B cell (primary cell): ENCODE results near the gene TRIM62. TPM values are rescaled to one million over a fixed set of nuclear protein-coding genes. Genes with fewer than 3 reads are reported as not detected.

Experiments
- ATAC-seq: fragments of 200-7000 bp; cut with Tn5 transposase; one replicate; pipeline ENCODE4 v1.10.0; 2021; ENCODE audit warnings: low read depth, mild to moderate bottlenecking, moderate number of reproducible peaks, moderate library complexity
- CTCF ChIA-PET: fragments of 350-600 bp; sonication (Branson Sonifier 250); formaldehyde crosslinking; loops from one replicate; lab custom pipeline; 2021; ENCODE audit warnings: antibody characterized with exemption, inconsistent platforms; lab: Charles Lee
- POLR2A ChIA-PET: fragments of 350-600 bp; sonication (Branson Sonifier 250); formaldehyde crosslinking; loops from one replicate; lab custom pipeline; 2021; ENCODE audit warnings: antibody characterized with exemption; lab: Charles Lee
- DNase-seq: peaks from one replicate; pipeline ENCODE4 v3.0.0; 2013
- H2AFZ ChIP-seq: 2 replicates; pipeline ENCODE4 v1.6.1; 2012; ENCODE audit warnings: mild to moderate bottlenecking, low read depth, low read length; ENCODE audit not compliant: insufficient read depth, poor library complexity, severe bottlenecking
- H3K27ac ChIP-seq, 2 donors: 1 replicate in 1 of 2; 2 replicates in 1 of 2; pipeline ENCODE4 v1.5.1; 2012 to 2013; ENCODE audit warnings: low read length in 2 of 2, mild to moderate bottlenecking in 2 of 2, moderate library complexity in 1 of 2
- H3K27me3 ChIP-seq, 4 experiments: fragments of 200-600 bp in 1 of 4; sonication (generic) in 1 of 4; replicated peaks in 1 of 4; 1 replicate in 2 of 4; 2 replicates in 2 of 4; pipeline versions ENCODE4 v1.6.1 to v1.7.0; 2013 to 2016; ENCODE audit warnings: low read length in 3 of 4, mild to moderate bottlenecking in 2 of 4, mixed read lengths in 1 of 4, moderate library complexity in 1 of 4; ENCODE audit not compliant: insufficient read depth in 4 of 4, control insufficient read depth in 3 of 4; ENCODE audit errors: control extremely low read depth in 1 of 4
- H3K36me3 ChIP-seq, 2 experiments: replicated peaks in 1 of 2; 1 replicate in 1 of 2; 2 replicates in 1 of 2; pipeline versions ENCODE4 v1.6.1 to v1.7.1; 2013; ENCODE audit warnings: low read length in 1 of 2; ENCODE audit not compliant: insufficient read depth in 2 of 2, control insufficient read depth in 1 of 2; ENCODE audit errors: control extremely low read depth in 1 of 2, extremely low read depth in 1 of 2
- H3K4me1 ChIP-seq, 2 donors: fragments of 200-600 bp in 1 of 2; sonication (generic) in 1 of 2; 1 replicate in 1 of 2; 2 replicates in 1 of 2; pipeline versions ENCODE4 v1.5.1 to v1.6.1; 2013 to 2017; ENCODE audit warnings: low read length in 2 of 2; ENCODE audit not compliant: control insufficient read depth in 2 of 2, insufficient read depth in 2 of 2
- H3K4me2 ChIP-seq: replicated peaks from 2 replicates; pipeline ENCODE3; 2012; ENCODE audit warnings: mild to moderate bottlenecking, low read depth, low read length; ENCODE audit not compliant: poor library complexity, severe bottlenecking
- H3K4me3 ChIP-seq, 5 experiments: fragments of 200-600 bp in 1 of 5; sonication (generic) in 1 of 5; 1 replicate in 3 of 5; 2 replicates in 2 of 5; pipeline versions ENCODE4 v1.5.1 to v1.7.0; 2011 to 2016; ENCODE audit warnings: low read length in 4 of 5, mild to moderate bottlenecking in 4 of 5, low read depth in 2 of 5, control low read depth in 1 of 5, moderate library complexity in 1 of 5; ENCODE audit not compliant: insufficient read depth in 1 of 5; ENCODE audit errors: control extremely low read depth in 1 of 5, extremely low read depth in 1 of 5
- H3K79me2 ChIP-seq: fragments of 200-600 bp; sonication (generic); one replicate; pipeline ENCODE4 v1.6.0; 2016; ENCODE audit warnings: low read length; ENCODE audit not compliant: control insufficient read depth, insufficient read depth
- H3K9ac ChIP-seq: fragments of 200-600 bp; sonication (generic); 2 replicates; pipeline ENCODE4 v1.6.1; 2017; ENCODE audit warnings: mild to moderate bottlenecking, low read length, moderate library complexity
- H3K9me3 ChIP-seq, 3 donors: one replicate each; pipeline versions ENCODE4 v1.6.1 to v1.7.1; 2013; ENCODE audit warnings: low read length in 2 of 3; ENCODE audit not compliant: control insufficient read depth in 2 of 3, insufficient read depth in 1 of 3; ENCODE audit errors: control extremely low read depth in 1 of 3
- H4K20me1 ChIP-seq: 2 replicates; pipeline ENCODE4 v1.6.0; 2012; ENCODE audit warnings: mild to moderate bottlenecking, low read length; ENCODE audit not compliant: insufficient read depth, control insufficient read depth, poor library complexity, severe bottlenecking
- H3K27ac Mint-ChIP-seq: one replicate; pipeline ENCODE4 v1.8.0; 2021; ENCODE audit warnings: mixed read lengths
- H3K27me3 Mint-ChIP-seq: one replicate; pipeline ENCODE4 v1.8.0; 2021; ENCODE audit warnings: mixed read lengths
- H3K4me1 Mint-ChIP-seq: one replicate; pipeline ENCODE4 v1.8.0; 2021; ENCODE audit warnings: mixed read lengths
- H3K4me3 Mint-ChIP-seq: one replicate; pipeline ENCODE4 v1.8.0; 2021; ENCODE audit warnings: mixed read lengths
- H3K9me3 Mint-ChIP-seq: one replicate; pipeline ENCODE4 v1.8.0; 2022; ENCODE audit warnings: mixed read lengths; ENCODE audit not compliant: insufficient read depth
- EZH2 ChIP-seq: IDR thresholded peaks from 2 replicates; pipeline ENCODE4 v1.6.1; 2012; ENCODE audit warnings: borderline replicate concordance, low read depth, mild to moderate bottlenecking, moderate library complexity, low read length; ENCODE audit not compliant: insufficient read depth, poor library complexity, severe bottlenecking
- WGBS: methylation state at CpG from one replicate; pipeline ENCODE4 v1.1.5; 2013; ENCODE audit warnings: missing lambda C conversion rate; ENCODE audit not compliant: insufficient coverage; 5-methylcytosine and 5-hydroxymethylcytosine counted together
- intact Hi-C: fragments of 100-400 bp; cut with micrococcal nuclease; formaldehyde crosslinking; loops from one replicate; pipeline ENCODE4 v1.10.0; 2022
- polyA plus RNA-seq: library from polyadenylated mRNA; depleted of rRNA; stranded (reverse); fragments of >200 nt; gene quantifications from 2 replicates; pipeline ENCODE4 v1.2.3, GENCODE V29; 2012
- total RNA-seq, 2 donors: library from RNA; stranded (reverse); fragments of 120-200 nt in 1 of 2; gene quantifications; 1 replicate in 1 of 2; 2 replicates in 1 of 2; pipeline versions ENCODE4 v1.2.3 to v1.2.4, GENCODE V29; 2013 to 2022
- TF ChIP-seq, protein P1 (sequence below): fragments of 200-600 bp; IDR thresholded peaks from one replicate; pipeline ENCODE4 v1.8.0; 2022; ENCODE audit warnings: antibody characterized with exemption, mild to moderate bottlenecking

Gene TRIM62
- total and polyA plus RNA-seq, 2 donors (not counting 1 experiment from before 2014, with no cell fraction given), result 10.7 to 24.1 TPM

DNA sequence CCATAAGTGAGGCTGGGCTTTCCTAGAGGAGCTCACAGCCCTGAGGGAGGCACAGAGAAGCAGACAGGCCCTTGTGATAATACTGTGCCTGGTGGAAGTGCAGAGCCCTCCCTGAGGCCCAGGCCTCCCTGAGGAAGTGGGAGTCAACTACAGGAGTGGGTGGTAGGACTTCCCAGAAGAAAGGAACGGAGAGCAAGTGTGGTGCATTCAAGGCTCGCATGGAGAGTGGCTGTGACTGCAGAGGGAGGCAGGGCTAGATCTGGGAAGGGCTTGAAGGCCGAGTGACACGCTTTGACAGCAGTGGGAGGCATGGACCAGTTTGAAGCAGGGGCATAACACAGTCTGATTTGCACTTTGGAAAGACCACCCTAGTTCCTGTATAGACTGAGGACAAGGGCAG lies 63.6 kb downstream of the TRIM62 start:
- Mint-ChIP-seq H3K9me3 (no peaks in the 10 kb centered on the region), H3K4me3 (no peak overlapping the region), H3K27ac (no peak overlapping the region), H3K27me3 (peaks cover 31% of the 10 kb centered on the region), H3K4me1 (no peaks in the 10 kb centered on the region)
- TF ChIP-seq, protein P1, sequence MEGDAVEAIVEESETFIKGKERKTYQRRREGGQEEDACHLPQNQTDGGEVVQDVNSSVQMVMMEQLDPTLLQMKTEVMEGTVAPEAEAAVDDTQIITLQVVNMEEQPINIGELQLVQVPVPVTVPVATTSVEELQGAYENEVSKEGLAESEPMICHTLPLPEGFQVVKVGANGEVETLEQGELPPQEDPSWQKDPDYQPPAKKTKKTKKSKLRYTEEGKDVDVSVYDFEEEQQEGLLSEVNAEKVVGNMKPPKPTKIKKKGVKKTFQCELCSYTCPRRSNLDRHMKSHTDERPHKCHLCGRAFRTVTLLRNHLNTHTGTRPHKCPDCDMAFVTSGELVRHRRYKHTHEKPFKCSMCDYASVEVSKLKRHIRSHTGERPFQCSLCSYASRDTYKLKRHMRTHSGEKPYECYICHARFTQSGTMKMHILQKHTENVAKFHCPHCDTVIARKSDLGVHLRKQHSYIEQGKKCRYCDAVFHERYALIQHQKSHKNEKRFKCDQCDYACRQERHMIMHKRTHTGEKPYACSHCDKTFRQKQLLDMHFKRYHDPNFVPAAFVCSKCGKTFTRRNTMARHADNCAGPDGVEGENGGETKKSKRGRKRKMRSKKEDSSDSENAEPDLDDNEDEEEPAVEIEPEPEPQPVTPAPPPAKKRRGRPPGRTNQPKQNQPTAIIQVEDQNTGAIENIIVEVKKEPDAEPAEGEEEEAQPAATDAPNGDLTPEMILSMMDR, result no peak
- TF ChIP-seq EZH2, result no peak
- no peaks in the 10 kb centered on the region for H3K27me3 ChIP-seq
- no peak overlapping the region for H2AFZ ChIP-seq
- DNase-seq (peak; percentile 2), ATAC-seq (no peak)
- H3K79me2 ChIP-seq, result no peaks in the 10 kb centered on the region
- no peak overlapping the region for H3K4me2 ChIP-seq
- no peaks in the 10 kb centered on the region for H4K20me1 ChIP-seq
- H3K9me3 ChIP-seq, result no peaks in the 10 kb centered on the region
- ChIA-PET POLR2A (no interaction called here), CTCF (interaction anchor here (1.1 kb wide), 1 partner anchor 9 kb away, joined by 4 read pairs; no protein-coding TSS in a partner anchor)
- H3K27ac ChIP-seq, result no peak overlapping the region
- peaks cover 0 to 19% of the 10 kb centered on the region in 2 donors for H3K4me1 ChIP-seq
- 98% methylated on average over 4 of the region's 4 CpGs for WGBS
- intact Hi-C loops, result no loop called here
- H3K36me3 ChIP-seq, result no peaks in the 10 kb centered on the region
- H3K9ac ChIP-seq, result no peak overlapping the region
- H3K4me3 ChIP-seq, result no peak overlapping the region

DNA sequence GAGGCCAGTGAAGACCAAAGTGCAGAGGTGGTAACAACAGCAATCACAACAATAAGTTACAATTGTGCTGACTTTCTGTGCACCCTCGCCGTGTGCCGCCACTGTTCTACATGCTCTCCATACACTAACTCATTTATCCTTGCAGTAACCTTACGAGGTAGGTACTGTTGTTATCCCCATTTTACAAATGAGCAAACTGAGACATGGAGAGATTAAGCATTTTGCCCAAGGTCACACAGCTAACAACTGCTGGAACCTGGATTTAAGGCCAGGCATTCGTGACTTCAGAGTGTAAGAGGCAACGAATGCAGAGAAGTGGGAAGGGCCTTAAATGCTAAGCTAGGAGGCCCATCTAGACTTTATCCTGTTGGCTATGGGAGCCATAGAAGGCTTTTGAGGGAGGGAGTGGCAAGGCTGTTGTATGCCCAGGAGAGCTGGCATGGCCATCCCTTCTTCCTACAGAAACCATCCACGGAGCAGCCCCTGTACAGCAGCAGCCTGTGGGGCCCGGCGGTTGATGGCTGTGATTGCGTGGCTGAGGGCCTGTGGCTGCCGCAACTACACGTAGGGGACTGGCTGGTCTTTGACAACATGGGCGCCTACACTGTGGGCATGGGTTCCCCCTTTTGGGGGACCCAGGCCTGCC lies 64.3 kb downstream of the TRIM62 start:
- ChIA-PET CTCF (interaction anchor here (1.1 kb wide), 1 partner anchor 10 kb away, joined by 4 read pairs; no protein-coding TSS in a partner anchor), POLR2A (no interaction called here)
- Histone ChIP-seq H2AFZ (no peak overlapping the region), H3K27me3 (no peaks in the 10 kb centered on the region), H3K9me3 (no peaks in the 10 kb centered on the region), H3K4me2 (no peak overlapping the region), H3K4me1 (peaks cover 0 to 19% of the 10 kb centered on the region in 2 donors), H4K20me1 (no peaks in the 10 kb centered on the region), H3K4me3 (no peak overlapping the region), H3K36me3 (no peaks in the 10 kb centered on the region), H3K79me2 (no peaks in the 10 kb centered on the region), H3K27ac (no peak overlapping the region), H3K9ac (no peak overlapping the region)
- intact Hi-C loops, result no loop called here
- Mint-ChIP-seq H3K27ac (no peak overlapping the region), H3K27me3 (peaks cover 26% of the 10 kb centered on the region), H3K9me3 (no peaks in the 10 kb centered on the region), H3K4me3 (no peak overlapping the region), H3K4me1 (no peaks in the 10 kb centered on the region)
- DNase-seq, result no peak
- 94% methylated on average over 11 of the region's 13 CpGs for WGBS
- TF ChIP-seq EZH2, result no peak
- TF ChIP-seq, protein P1, result no peak
- no peak for ATAC-seq
